ENCODE data around the gene SMIM45.
A peak's percentile ranks its signal among the peaks of the same experiment; 100 is the strongest.

Gene SMIM45

GRCh38 chr22:41951898-41952474 is at the start of gene SMIM45:
SMIM45 (plus strand) TSS chr22:41952150.
- DNase-seq: no peak

GRCh38 chr22:41902932-41903421 is 49.0 kb upstream of the SMIM45 start:
- DNase-seq: no peak

GRCh38 chr22:41904450-41905410 is 47.2 kb upstream of the SMIM45 start:
- DNase-seq: no peak

GRCh38 chr22:41905411-41906202 is 46.3 kb upstream of the SMIM45 start:
- no peak for DNase-seq

GRCh38 chr22:41906822-41907221 is 45.1 kb upstream of the SMIM45 start:
- no peak for DNase-seq

- DNase-seq: no peak
Measured at GRCh38 chr22:41907436-41908401, 44.2 kb upstream of the SMIM45 start.

- DNase-seq: no peak
Measured at GRCh38 chr22:41908411-41909309, 43.3 kb upstream of the SMIM45 start.

- no peak for DNase-seq
Measured at GRCh38 chr22:41909310-41910049, 42.5 kb upstream of the SMIM45 start.

- DNase-seq: no peak
Measured at GRCh38 chr22:41910050-41911000, 41.6 kb upstream of the SMIM45 start.

- no peak for DNase-seq
Measured at GRCh38 chr22:41911001-41911611, 40.8 kb upstream of the SMIM45 start.

GRCh38 chr22:41912338-41913039 is 39.5 kb upstream of the SMIM45 start:
- DNase-seq: no peak

- DNase-seq: no peak
Measured at GRCh38 chr22:41913040-41913719, 38.8 kb upstream of the SMIM45 start.

GRCh38 chr22:41913842-41914534 is 38.0 kb upstream of the SMIM45 start:
- DNase-seq: no peak

- DNase-seq: no peak
Measured at GRCh38 chr22:41914611-41915034, 37.3 kb upstream of the SMIM45 start.

- DNase-seq: peak; percentile 47
Measured at GRCh38 chr22:41915035-41915785, 36.7 kb upstream of the SMIM45 start, which contains the start of gene SHISA8. SHISA8 (minus strand) TSS chr22:41915074; CDS start chr22:41914667, 407 bp downstream.

Measured in activated CD4-positive, alpha-beta T cell treated with anti-CD3 and anti-CD28 coated beads, Interleukin-2, Interleukin-6, amounts not matched to agents 100 ng/mL and 50 ng/mL, durations not matched to agents 16 hours and 8 hours (primary cell).